ENCODE data around the gene ITGA3. TPM values are rescaled to one million over a fixed set of nuclear protein-coding genes. Genes with fewer than 3 reads are reported as not detected.

The ITGA3 gene
- total RNA-seq, 1 donor, result 266 TPM

DNA sequence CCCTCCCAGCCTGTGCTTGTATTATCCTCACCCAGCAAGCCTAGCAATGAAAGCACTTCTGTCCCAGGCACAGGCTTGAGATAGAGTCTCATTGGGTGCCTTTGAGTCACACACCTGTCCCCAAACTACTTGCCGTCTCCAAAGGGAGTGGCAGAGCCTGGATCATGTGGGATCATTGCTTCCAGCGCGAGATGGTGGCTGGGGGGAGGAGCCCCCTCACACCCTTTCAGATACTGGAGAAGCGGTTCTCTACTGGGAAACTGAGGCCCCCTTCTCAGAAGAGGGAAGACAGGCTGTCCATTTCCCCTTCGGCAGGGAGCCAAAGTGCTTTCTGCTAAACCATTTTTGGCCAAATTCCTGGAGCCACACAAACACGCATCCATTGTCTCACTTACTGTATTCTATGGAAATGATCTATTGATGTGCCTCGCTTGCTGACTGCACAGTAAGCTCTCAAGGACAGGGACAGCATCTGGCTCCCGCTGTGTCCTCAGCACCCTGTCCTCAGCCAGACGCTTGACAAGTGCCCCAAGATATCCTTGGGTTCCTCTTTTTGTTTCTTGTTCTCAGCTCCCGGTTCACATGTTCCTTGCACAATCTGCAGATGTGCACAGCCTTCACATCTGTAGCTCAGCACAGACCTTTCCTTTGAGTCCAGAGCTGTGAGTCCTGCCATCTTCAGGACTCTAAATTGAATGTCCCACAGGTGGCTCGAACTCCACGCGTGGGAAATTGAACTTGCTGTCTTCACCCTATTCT is 34.9 kb upstream of the ITGA3 start:
- TF ChIP-seq, protein P1, sequence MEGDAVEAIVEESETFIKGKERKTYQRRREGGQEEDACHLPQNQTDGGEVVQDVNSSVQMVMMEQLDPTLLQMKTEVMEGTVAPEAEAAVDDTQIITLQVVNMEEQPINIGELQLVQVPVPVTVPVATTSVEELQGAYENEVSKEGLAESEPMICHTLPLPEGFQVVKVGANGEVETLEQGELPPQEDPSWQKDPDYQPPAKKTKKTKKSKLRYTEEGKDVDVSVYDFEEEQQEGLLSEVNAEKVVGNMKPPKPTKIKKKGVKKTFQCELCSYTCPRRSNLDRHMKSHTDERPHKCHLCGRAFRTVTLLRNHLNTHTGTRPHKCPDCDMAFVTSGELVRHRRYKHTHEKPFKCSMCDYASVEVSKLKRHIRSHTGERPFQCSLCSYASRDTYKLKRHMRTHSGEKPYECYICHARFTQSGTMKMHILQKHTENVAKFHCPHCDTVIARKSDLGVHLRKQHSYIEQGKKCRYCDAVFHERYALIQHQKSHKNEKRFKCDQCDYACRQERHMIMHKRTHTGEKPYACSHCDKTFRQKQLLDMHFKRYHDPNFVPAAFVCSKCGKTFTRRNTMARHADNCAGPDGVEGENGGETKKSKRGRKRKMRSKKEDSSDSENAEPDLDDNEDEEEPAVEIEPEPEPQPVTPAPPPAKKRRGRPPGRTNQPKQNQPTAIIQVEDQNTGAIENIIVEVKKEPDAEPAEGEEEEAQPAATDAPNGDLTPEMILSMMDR (IDR thresholded peaks at IDR 0.05; ENCODE audit: insufficient read depth, low read depth, low read length), result no peak
- DNase-seq (ENCODE audit: low read depth), result no peak
- H3K4me3 ChIP-seq (ENCODE audit: low read depth, low read length), result no peak overlapping the region

DNA sequence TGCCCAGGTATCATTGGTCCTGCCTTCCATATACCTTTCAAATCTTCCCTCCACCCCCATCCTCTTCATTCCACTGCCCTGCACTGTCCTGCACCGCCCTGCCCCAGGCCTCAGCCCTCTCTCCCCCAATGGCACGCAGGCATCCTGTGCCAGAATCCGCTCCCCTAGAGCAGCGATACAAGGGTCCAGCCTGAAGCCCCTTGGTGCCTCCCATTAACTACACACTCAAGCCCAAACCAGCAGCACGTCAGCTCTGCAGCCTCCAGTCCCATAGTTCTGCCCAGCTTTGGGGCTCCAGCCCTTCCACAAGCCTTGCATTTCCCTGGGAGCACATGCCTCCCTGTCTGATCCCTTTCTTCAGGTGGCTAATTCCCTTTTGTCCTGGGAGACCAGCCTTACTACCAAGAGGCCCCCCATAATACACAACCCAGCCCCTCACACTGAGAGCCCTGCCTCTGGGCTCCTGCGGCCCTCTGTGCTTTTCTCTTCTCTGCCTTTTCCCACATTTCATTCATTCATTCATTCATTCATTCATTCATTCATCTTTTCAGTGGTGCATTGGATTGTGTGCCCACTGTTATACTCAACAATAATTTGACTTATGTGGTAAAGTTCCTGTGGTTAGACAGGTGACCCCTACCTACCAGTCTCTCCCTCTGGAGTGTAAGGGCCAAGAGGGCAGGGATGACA is 34.1 kb upstream of the ITGA3 start:
- no peak for DNase-seq (ENCODE audit: low read depth)
- no peak overlapping the region for H3K4me3 ChIP-seq (ENCODE audit: low read depth, low read length)
- TF ChIP-seq, protein P1 (IDR thresholded peaks at IDR 0.05; ENCODE audit: insufficient read depth, low read depth, low read length), result no peak

GRCh38 chr17:50022463-50023130 is 33.3 kb upstream of the ITGA3 start:
- DNase-seq (ENCODE audit: low read depth), result no peak
- H3K4me3 ChIP-seq (ENCODE audit: low read depth, low read length), result no peak overlapping the region
- TF ChIP-seq, protein P1 (IDR thresholded peaks at IDR 0.05; ENCODE audit: insufficient read depth, low read depth, low read length), result no peak

DNA sequence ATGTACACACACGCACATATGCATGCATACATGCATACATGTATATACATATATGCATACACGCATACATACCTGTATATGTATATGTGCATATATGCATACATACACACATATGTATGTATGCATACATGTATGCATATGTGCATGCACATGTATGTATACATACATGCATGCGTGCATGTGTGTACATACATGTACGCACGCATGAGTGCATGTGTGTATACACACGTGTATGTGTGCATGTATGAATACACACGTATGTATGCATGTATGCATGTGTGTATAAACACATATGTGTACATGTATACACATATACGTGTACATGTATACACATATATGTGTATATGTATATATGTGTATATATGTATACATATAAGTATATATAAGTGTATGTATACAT is 32.4 kb upstream of the ITGA3 start:
- TF ChIP-seq, protein P1 (IDR thresholded peaks at IDR 0.05; ENCODE audit: insufficient read depth, low read depth, low read length), result no peak
- H3K4me3 ChIP-seq (ENCODE audit: low read depth, low read length), result no peak overlapping the region
- DNase-seq (ENCODE audit: low read depth), result no peak

GRCh38 chr17:50024808-50025207 is 31.1 kb upstream of the ITGA3 start:
- no peak for DNase-seq (ENCODE audit: low read depth)
- no peak overlapping the region for H3K4me3 ChIP-seq (ENCODE audit: low read depth, low read length)
- TF ChIP-seq, protein P1 (IDR thresholded peaks at IDR 0.05; ENCODE audit: insufficient read depth, low read depth, low read length), result no peak

- H3K4me3 ChIP-seq (ENCODE audit: low read depth, low read length), result no peak overlapping the region
- no peak for DNase-seq (ENCODE audit: low read depth)
- TF ChIP-seq, protein P1 (IDR thresholded peaks at IDR 0.05; ENCODE audit: insufficient read depth, low read depth, low read length), result no peak
Observed at GRCh38 chr17:50026046-50026675, 29.7 kb upstream of the ITGA3 start.
